Dermis microvascular lymphatic vessel endothelial cell (primary cell): ENCODE measurements around the gene LAD1. TPM values are rescaled to one million over a fixed set of nuclear protein-coding genes. Genes with fewer than 3 reads are reported as not detected.

ENCODE experiments used
- DNase-seq, 2 donors: peaks; one replicate each; pipeline versions ENCODE4 v3.0.0 to v3.0.0-alpha.2; 2010; ENCODE audit warnings: low read depth in 2 of 2
- total RNA-seq: library from RNA; depleted of rRNA; stranded (reverse); fragments of >200 nt; gene quantifications from 2 replicates; pipeline ENCODE4 v1.2.1, GENCODE V29; 2014

Gene LAD1
- total RNA-seq, 1 donor from 2014 or later = not detected

GRCh38 chr1:201418461-201418860 is 19.3 kb upstream of the LAD1 start:
- DNase-seq = no peak

GRCh38 chr1:201414051-201414738 is 15.1 kb upstream of the LAD1 start:
- no peak for DNase-seq

GRCh38 chr1:201411292-201411691 is 12.2 kb upstream of the LAD1 start:
- DNase-seq = no peak

- DNase-seq = no peak
These were observed 10.3 kb upstream of the LAD1 start for GRCh38 chr1:201409440-201409839.

GRCh38 chr1:201408834-201409200 is 9.7 kb upstream of the LAD1 start:
- DNase-seq = no peak

GRCh38 chr1:201408176-201408833 is 9.2 kb upstream of the LAD1 start:
- peak; percentile 46 to 72 for DNase-seq

GRCh38 chr1:201406831-201407406 is 7.8 kb upstream of the LAD1 start:
- no peak for DNase-seq

GRCh38 chr1:201405484-201405831 is 6.3 kb upstream of the LAD1 start:
- DNase-seq = no peak

- DNase-seq = no peak
These were observed 5.8 kb upstream of the LAD1 start for GRCh38 chr1:201404722-201405483.

- DNase-seq = peak in 1 of 2 donors; percentile 11
These were observed 4.9 kb upstream of the LAD1 start for GRCh38 chr1:201404055-201404454.

- DNase-seq = no peak
These were observed 4.2 kb upstream of the LAD1 start for GRCh38 chr1:201403359-201403758.

GRCh38 chr1:201401700-201402099 is 2.6 kb upstream of the LAD1 start:
- no peak for DNase-seq

- no peak for DNase-seq
These were observed 1.7 kb upstream of the LAD1 start for GRCh38 chr1:201400852-201401230.

GRCh38 chr1:201400212-201400851 is 1.2 kb upstream of the LAD1 start:
- DNase-seq = no peak

- DNase-seq = no peak
These were observed 415 bp upstream of the LAD1 start for GRCh38 chr1:201399352-201400126.

- no peak for DNase-seq
These were observed 1.4 kb downstream of the LAD1 start for GRCh38 chr1:201397675-201398074.

- DNase-seq = no peak
These were observed 2.2 kb downstream of the LAD1 start for GRCh38 chr1:201396861-201397464.

GRCh38 chr1:201395936-201396335 is 3.2 kb downstream of the LAD1 start:
- DNase-seq = no peak

- DNase-seq = no peak
These were observed 4.5 kb downstream of the LAD1 start for GRCh38 chr1:201394591-201394990.

- no peak for DNase-seq
These were observed 6.0 kb downstream of the LAD1 start for GRCh38 chr1:201393076-201393475.
